ENCODE results near the gene LCOR. TPM values are rescaled to one million over a fixed set of nuclear protein-coding genes. Genes with fewer than 3 reads are reported as not detected.

Gene LCOR
- total RNA-seq, 2 donors from 2014 or later = 58.6 to 73.1 TPM

GRCh38 chr10:97019213-97019844, 187.2 kb downstream of the LCOR start:
- no peak overlapping the region for H3K4me3 ChIP-seq
- H3K9me3 ChIP-seq = no peaks in the 10 kb centered on the region
- H3K36me3 ChIP-seq = no peaks in the 10 kb centered on the region
- no peak overlapping the region for H3K9ac ChIP-seq (ENCODE audit: low read depth in 2 of 2, low read length in 2 of 2)
- H3K27me3 ChIP-seq = no peaks in the 10 kb centered on the region
- intact Hi-C loops (cut with DNase I) = no loop called here
- no peak for TF ChIP-seq CTCF (IDR thresholded peaks at IDR 0.05)
- no peaks in the 10 kb centered on the region for H3K4me1 ChIP-seq
- no peak overlapping the region for H3K27ac ChIP-seq
- DNase-seq = no peak

- no peaks in the 10 kb centered on the region for H3K27me3 ChIP-seq
- no peaks in the 10 kb centered on the region for H3K9me3 ChIP-seq
- no peaks in the 10 kb centered on the region for H3K4me1 ChIP-seq
- intact Hi-C loops (cut with DNase I) = loop anchor here (10.0 kb wide), 1 partner anchor 176 kb away; no protein-coding TSS in a partner anchor
- H3K4me3 ChIP-seq = no peak overlapping the region
- no peak overlapping the region for H3K9ac ChIP-seq (ENCODE audit: low read depth in 2 of 2, low read length in 2 of 2)
- DNase-seq = no peak
- H3K27ac ChIP-seq = no peak overlapping the region
- H3K36me3 ChIP-seq = no peaks in the 10 kb centered on the region
- TF ChIP-seq CTCF (IDR thresholded peaks at IDR 0.05) = no peak
These were observed 188.6 kb downstream of the LCOR start for GRCh38 chr10:97020452-97021400.

- no peaks in the 10 kb centered on the region for H3K36me3 ChIP-seq
- no peaks in the 10 kb centered on the region for H3K27me3 ChIP-seq
- no peak overlapping the region for H3K4me3 ChIP-seq
- intact Hi-C loops (cut with DNase I) = loop anchor here (10.0 kb wide), 1 partner anchor 178 kb away; no protein-coding TSS in a partner anchor
- no peaks in the 10 kb centered on the region for H3K4me1 ChIP-seq
- no peak for DNase-seq
- H3K9me3 ChIP-seq = no peaks in the 10 kb centered on the region
- no peak overlapping the region for H3K27ac ChIP-seq
- no peak for TF ChIP-seq CTCF (IDR thresholded peaks at IDR 0.05)
- H3K9ac ChIP-seq (ENCODE audit: low read depth in 2 of 2, low read length in 2 of 2) = no peak overlapping the region
These were observed 190.5 kb downstream of the LCOR start for GRCh38 chr10:97022616-97023015.

GRCh38 chr10:97023401-97024167, 191.5 kb downstream of the LCOR start:
- Histone ChIP-seq H3K9me3 (no peaks in the 10 kb centered on the region), H3K27ac (no peak overlapping the region), H3K4me3 (no peak overlapping the region), H3K9ac (ENCODE audit: low read depth in 2 of 2, low read length in 2 of 2) (no peak overlapping the region), H3K36me3 (no peaks in the 10 kb centered on the region), H3K4me1 (no peaks in the 10 kb centered on the region), H3K27me3 (no peaks in the 10 kb centered on the region)
- TF ChIP-seq CTCF (IDR thresholded peaks at IDR 0.05) = no peak
- intact Hi-C loops (cut with DNase I) = loop anchor here (10.0 kb wide), 1 partner anchor 179 kb away; no protein-coding TSS in a partner anchor
- DNase-seq = no peak

All from colonic mucosa (tissue), 4 donors.